ENCODE data around the gene GALR3. TPM values are rescaled to one million over a fixed set of nuclear protein-coding genes. Genes with fewer than 3 reads are reported as not detected.

The GALR3 gene
- total and polyA plus RNA-seq, 2 of the 4 experiments (the other 2 are of a cell fraction) = not detected

GRCh38 chr22:37848587-37849088 is 25.5 kb downstream of the GALR3 start:
- CTCF ChIA-PET = no interaction called here

More at GRCh38 chr22:37848587-37849088, 25.5 kb downstream of the GALR3 start:
- dilution Hi-C loops (cut with HindIII; ENCODE audit: low sequenced_read_pairs, unreplicated experiment) (no loop called here), intact Hi-C loops (cut with micrococcal nuclease) (loop anchor here (2.0 kb wide), 1 partner anchor 14 kb away; no protein-coding TSS in a partner anchor), in situ Hi-C loops (cut with MboI; ENCODE audit: low sequenced_read_pairs) (no loop called here)
- H4K8ac ChIP-seq (ENCODE audit: low read depth in 2 of 2, low read length in 2 of 2) = peak overlapping the region; percentile 86 to 95
- peaks cover 26 to 48% of the 10 kb centered on the region in 2 experiments for H3K79me1 ChIP-seq (ENCODE audit: low read depth in 1 of 2, low read length in 2 of 2)
- peak overlapping the region; percentile 4 for H3K9ac ChIP-seq (ENCODE audit: low read depth, low read length)
- peaks cover 2% of the 10 kb centered on the region; the same call in 1 of the 2 replicates for H3K4me1 ChIP-seq (ENCODE audit: control insufficient read depth, insufficient read depth, low read length)
- peak overlapping the region; percentile 80 for H3K4me3 ChIP-seq (ENCODE audit: insufficient read depth, low read depth, low read length)
- peak overlapping the region; percentile 44 for H2AFZ ChIP-seq (replicated peaks; ENCODE audit: low read length, poor library complexity)
- 0 out of 2 replicates have a peak overlapping the region, but pooled peaks have one; percentile 50 for H3K56ac ChIP-seq (ENCODE audit: extremely low read depth, insufficient read depth, low read length)
- H3K36me3 ChIP-seq (ENCODE audit: control insufficient read depth, insufficient read depth, low read length) = peaks cover 13% of the 10 kb centered on the region
- H3K18ac ChIP-seq (ENCODE audit: low read depth, low read length) = no peak overlapping the region
- peak overlapping the region; percentile 31 for H2BK5ac ChIP-seq (ENCODE audit: low read depth, low read length, poor library complexity, severe bottlenecking)
- ATAC-seq (ENCODE audit: low read depth) (no peak), DNase-seq (peak; percentile 16)
- H3K4me2 ChIP-seq (ENCODE audit: low read depth, low read length) = peak overlapping the region; percentile 55
- H2BK15ac ChIP-seq (ENCODE audit: low read depth, low read length) = no peak overlapping the region
- peak overlapping the region; percentile 54 for H3K14ac ChIP-seq (replicated peaks; ENCODE audit: low read depth, low read length)
- H3K4ac ChIP-seq (ENCODE audit: low read depth, low read length) = peak overlapping the region; percentile 74
- WGBS, 2 experiments (ENCODE audit: extremely low coverage in 2 of 2, insufficient read length in 1 of 2) = 47% methylated on average over 13 of the region's 27 CpGs; no CpG with 5 or more reads in 1 of the 2 experiments
- H3K23ac ChIP-seq (ENCODE audit: low read depth, low read length) = peak overlapping the region; percentile 48; the same call in 1 of the 2 replicates
- H4K20me1 ChIP-seq (ENCODE audit: insufficient read depth, low read length) = peaks cover 12% of the 10 kb centered on the region
- TSS peak; percentile 87 for BruUV-seq (replicated peaks)
- no peak overlapping the region for H2BK120ac ChIP-seq (ENCODE audit: low read depth, low read length)
- H2AK9ac ChIP-seq (replicated peaks; ENCODE audit: low read depth, low read length, poor library complexity) = peak overlapping the region; percentile 84
- POLR2A ChIA-PET (ENCODE audit: unreplicated experiment) = no interaction called here
- no peaks in the 10 kb centered on the region for H3K9me3 ChIP-seq (ENCODE audit: control insufficient read depth, insufficient read depth, low read length)
- H3K9me1 ChIP-seq (ENCODE audit: insufficient read depth, low read length) = no peaks in the 10 kb centered on the region
- TF ChIP-seq NFE2L2 (IDR thresholded peaks at IDR 0.05; ENCODE audit: low read depth, low read length) (no peak), BHLHE40 (IDR thresholded peaks at IDR 0.05; ENCODE audit: low read depth, low read length) (no peak), RFX5 (IDR thresholded peaks at IDR 0.05; ENCODE audit: low read depth, low read length) (no peak), MAFK (IDR thresholded peaks at IDR 0.05; ENCODE audit: low read depth, low read length) (no peak), SMC3 (IDR thresholded peaks at IDR 0.05; ENCODE audit: low read depth, low read length) (no peak), ELK1 (IDR thresholded peaks at IDR 0.05; ENCODE audit: borderline replicate concordance, low read depth, low read length) (no peak), CHD1 (IDR thresholded peaks at IDR 0.05; ENCODE audit: low read depth, low read length) (no peak), RCOR1 (IDR thresholded peaks at IDR 0.05; ENCODE audit: insufficient replicate concordance, low read length) (no peak), CEBPB (IDR thresholded peaks at IDR 0.05; ENCODE audit: low read depth, low read length) (no peak), CTCF (conservative IDR thresholded peaks at IDR 0.05; ENCODE audit: low read depth, low read length) (no peak), USF2 (IDR thresholded peaks at IDR 0.05; ENCODE audit: low read depth, low read length) (no peak)
- H2BK20ac ChIP-seq (ENCODE audit: low read depth, low read length) = no peak overlapping the region
- no peaks in the 10 kb centered on the region for H3K27me3 ChIP-seq (ENCODE audit: control insufficient read depth, insufficient read depth, low read length)
- H3K27ac ChIP-seq (ENCODE audit: insufficient read depth, low read length) = peak overlapping the region; percentile 1
- peak overlapping the region; percentile 61; the same call in 1 of the 2 replicates for H2AK5ac ChIP-seq (ENCODE audit: low read depth, low read length)
- peak overlapping the region; percentile 34 for H4K5ac ChIP-seq (ENCODE audit: low read depth, low read length)
- peak overlapping the region; percentile 57; the same call in 1 of the 2 replicates for H4K91ac ChIP-seq (ENCODE audit: insufficient read depth, low read depth, low read length)

Measured in IMR-90 (cell line).